Left lung (tissue), 10 donors: ENCODE results near the gene KCNAB2. TPM values are rescaled to one million over a fixed set of nuclear protein-coding genes. Genes with fewer than 3 reads are reported as not detected.

Source experiments
- ATAC-seq: fragments of 200-7000 bp; cut with Tn5 transposase; one replicate; pipeline ENCODE4 v1.9.1; 2020; ENCODE audit warnings: moderate library complexity
- DNase-seq, 4 donors: peaks; one replicate each; pipeline ENCODE4 v3.0.0-alpha.2; 2013 to 2020
- H3K27ac ChIP-seq, 2 donors: fragments of 200-600 bp; sonication (generic) in 1 of 2; one replicate each; pipeline versions ENCODE4 v1.5.0 to v1.8.0; 2020 to 2021
- H3K27me3 ChIP-seq, 2 donors: fragments of 200-600 bp; sonication (generic) in 1 of 2; one replicate each; pipeline versions ENCODE4 v1.5.0 to v1.8.0; 2020 to 2021
- H3K36me3 ChIP-seq, 2 donors: fragments of 200-600 bp; sonication (generic) in 1 of 2; one replicate each; pipeline versions ENCODE4 v1.5.0 to v1.8.0; 2020 to 2021
- H3K4me1 ChIP-seq, 2 donors: fragments of 200-600 bp; one replicate each; pipeline ENCODE4 v1.8.0; 2021
- H3K4me3 ChIP-seq, 2 donors: fragments of 200-600 bp; sonication (generic) in 1 of 2; one replicate each; pipeline versions ENCODE4 v1.5.0 to v1.8.0; 2020 to 2021; ENCODE audit warnings: mild to moderate bottlenecking in 1 of 2
- H3K9me3 ChIP-seq, 2 donors: fragments of 200-600 bp; sonication (generic) in 1 of 2; one replicate each; pipeline versions ENCODE4 v1.5.0 to v1.8.0; 2020 to 2021
- CTCF ChIP-seq, 2 donors: fragments of 200-600 bp; sonication (generic) in 1 of 2; IDR thresholded peaks; one replicate each; pipeline versions ENCODE4 v1.5.0 to v1.8.0; 2021; ENCODE audit warnings: antibody characterized with exemption in 2 of 2
- intact Hi-C, 2 donors: fragments of 100-400 bp; cut with DNase I; formaldehyde crosslinking; loops; one replicate each; pipeline versions ENCODE4 v1.11.2 to v1.14.2; 2022
- polyA plus RNA-seq, 6 donors: library from polyadenylated mRNA; unstranded; fragments of 120-200 nt; gene quantifications; one replicate each; pipeline ENCODE4 v1.2.1, GENCODE V29; 2013; ENCODE audit not compliant: insufficient read length in 6 of 6
- total RNA-seq, 2 donors: library from RNA; stranded (reverse); fragmentation: NEBNext Ultra II Directional; extraction: Animal tissue kit (Norgen Biotek cat#: 25700); gene quantifications; one replicate each; pipeline ENCODE4 v1.2.1, GENCODE V29; 2021
- donor health status: DM: no; HTN: yes; CAD: no.
- donor health status: DM: no; HTN: no; CAD: no.

Gene KCNAB2
- total and polyA plus RNA-seq, 8 donors, result 5.6 to 82.5 (median 6.7) TPM

- no peak for ATAC-seq
- Histone ChIP-seq H3K27me3 (peaks cover 0 to 77% of the 10 kb centered on the region in 2 donors), H3K4me3 (no peak overlapping the region), H3K27ac (no peak overlapping the region), H3K4me1 (no peaks in the 10 kb centered on the region), H3K36me3 (peaks cover 0 to 21% of the 10 kb centered on the region in 2 donors), H3K9me3 (no peaks in the 10 kb centered on the region)
- no peak for DNase-seq
- intact Hi-C loops, result no loop called here
- no peak for TF ChIP-seq CTCF (IDR thresholded peaks at IDR 0.05)
Measured at GRCh38 chr1:6102532-6102845, 56.8 kb downstream of the KCNAB2 start.

GRCh38 chr1:6103111-6103853 is 57.6 kb downstream of the KCNAB2 start:
- Histone ChIP-seq H3K36me3 (peaks cover 0 to 13% of the 10 kb centered on the region in 2 donors), H3K9me3 (no peaks in the 10 kb centered on the region), H3K4me3 (no peak overlapping the region), H3K27ac (no peak overlapping the region), H3K27me3 (peaks cover 0 to 80% of the 10 kb centered on the region in 2 donors), H3K4me1 (no peaks in the 10 kb centered on the region)
- no peak for ATAC-seq
- no peak for TF ChIP-seq CTCF (IDR thresholded peaks at IDR 0.05)
- DNase-seq, result peak in 1 of 4 donors; percentile 78
- intact Hi-C loops, result no loop called here

GRCh38 chr1:6103854-6104530 is 58.3 kb downstream of the KCNAB2 start:
- H3K27ac ChIP-seq, result no peak overlapping the region
- H3K9me3 ChIP-seq, result no peaks in the 10 kb centered on the region
- DNase-seq (peak in 1 of 4 donors; percentile 61), ATAC-seq (no peak)
- TF ChIP-seq CTCF (IDR thresholded peaks at IDR 0.05), result no peak
- intact Hi-C loops, result no loop called here
- peaks cover 0 to 6% of the 10 kb centered on the region in 2 donors for H3K36me3 ChIP-seq
- H3K4me3 ChIP-seq, result no peak overlapping the region
- no peaks in the 10 kb centered on the region for H3K4me1 ChIP-seq
- H3K27me3 ChIP-seq, result peaks cover 0 to 86% of the 10 kb centered on the region in 2 donors

- Histone ChIP-seq H3K4me3 (no peak overlapping the region), H3K4me1 (no peaks in the 10 kb centered on the region), H3K9me3 (no peaks in the 10 kb centered on the region), H3K27me3 (peaks cover 0 to 86% of the 10 kb centered on the region in 2 donors), H3K27ac (no peak overlapping the region), H3K36me3 (no peaks in the 10 kb centered on the region)
- intact Hi-C loops, result no loop called here
- ATAC-seq (no peak), DNase-seq (peak in 1 of 4 donors; percentile 60)
- no peak for TF ChIP-seq CTCF (IDR thresholded peaks at IDR 0.05)
Measured at GRCh38 chr1:6104631-6105030, 58.9 kb downstream of the KCNAB2 start.

- ATAC-seq, result no peak
- DNase-seq, result peak in 1 of 4 donors; percentile 63
- Histone ChIP-seq H3K36me3 (no peaks in the 10 kb centered on the region), H3K4me1 (no peaks in the 10 kb centered on the region), H3K27ac (no peak overlapping the region), H3K9me3 (no peaks in the 10 kb centered on the region), H3K27me3 (peaks cover 0 to 86% of the 10 kb centered on the region in 2 donors), H3K4me3 (no peak overlapping the region)
- no peak for TF ChIP-seq CTCF (IDR thresholded peaks at IDR 0.05)
- intact Hi-C loops, result no loop called here
Measured at GRCh38 chr1:6105218-6105679, 59.6 kb downstream of the KCNAB2 start.
